C4-2B (cell line): ENCODE results near the gene PDE4C.

ENCODE experiments used
- H3K27ac ChIP-seq: fragments of 450-650 bp; 2 replicates; pipeline ENCODE4 v1.5.1; 2017
- CTCF ChIP-seq: fragments of 450-650 bp; conservative IDR thresholded peaks from 2 replicates; pipeline ENCODE4 v1.5.1; 2017; ENCODE audit warnings: mild to moderate bottlenecking
- ZFX ChIP-seq: fragments of 450-650 bp; IDR thresholded peaks from 2 replicates; pipeline ENCODE4 v1.6.1; 2017

PDE4C gene

GRCh38 chr19:18193388-18194180 is 32.7 kb downstream of the PDE4C start:
- TF ChIP-seq ZFX (no peak), CTCF (no peak)
- H3K27ac ChIP-seq, result peak overlapping the region; percentile 76

- TF ChIP-seq ZFX (no peak), CTCF (no peak)
- H3K27ac ChIP-seq, result peak within 1 kb of the TSS; percentile 88
These were observed 33.4 kb downstream of the PDE4C start, which contains the start of gene MPV17L2 for GRCh38 chr19:18192673-18193387. MPV17L2 (plus strand) TSS chr19:18193218; CDS start chr19:18193282, 64 bp downstream.

DNA sequence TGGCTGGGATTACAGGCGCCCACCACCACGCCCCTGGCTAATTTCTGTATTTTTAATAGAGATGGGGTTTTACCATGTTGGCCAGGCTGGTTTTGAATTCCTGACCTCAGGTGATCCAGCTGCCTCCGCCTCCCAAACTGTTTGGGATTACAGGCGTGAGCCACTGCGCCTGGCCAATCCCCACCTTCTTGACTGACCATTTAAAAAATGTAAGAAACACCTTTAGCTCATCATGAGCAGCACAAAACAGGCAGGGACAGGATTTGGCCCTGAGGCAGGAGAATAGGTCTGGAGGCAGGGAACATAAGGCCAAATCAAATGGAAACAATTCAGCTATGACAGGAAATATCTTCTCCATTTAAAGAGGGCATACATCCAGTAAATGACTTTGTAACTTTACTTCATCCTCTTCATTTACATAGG is 34.6 kb downstream of the PDE4C start:
- TF ChIP-seq CTCF (no peak), ZFX (no peak)
- H3K27ac ChIP-seq, result peak overlapping the region; percentile 88

DNA sequence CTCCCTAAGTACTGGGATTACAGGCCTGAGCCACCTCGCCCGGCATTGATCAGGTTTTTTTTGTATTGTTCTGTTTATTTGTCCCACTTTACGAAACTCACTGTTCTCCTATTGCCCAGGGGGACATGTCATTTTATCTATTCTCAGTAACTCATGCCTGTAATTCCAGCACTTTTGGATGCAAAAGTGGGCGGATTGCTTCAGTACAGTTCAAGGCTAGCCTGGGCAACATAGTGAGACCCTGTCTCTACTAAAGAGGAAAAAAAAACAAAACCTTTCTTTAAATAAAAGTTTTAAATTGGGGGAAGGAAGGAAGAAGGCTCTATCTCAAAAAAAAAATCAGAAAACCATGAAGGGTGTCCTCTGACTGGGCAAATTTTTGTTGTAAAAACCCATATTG is 36.0 kb downstream of the PDE4C start:
- peak overlapping the region; percentile 88; the same call in 1 of the 2 replicates for H3K27ac ChIP-seq
- no peak for TF ChIP-seq CTCF
- TF ChIP-seq ZFX, result no peak

DNA sequence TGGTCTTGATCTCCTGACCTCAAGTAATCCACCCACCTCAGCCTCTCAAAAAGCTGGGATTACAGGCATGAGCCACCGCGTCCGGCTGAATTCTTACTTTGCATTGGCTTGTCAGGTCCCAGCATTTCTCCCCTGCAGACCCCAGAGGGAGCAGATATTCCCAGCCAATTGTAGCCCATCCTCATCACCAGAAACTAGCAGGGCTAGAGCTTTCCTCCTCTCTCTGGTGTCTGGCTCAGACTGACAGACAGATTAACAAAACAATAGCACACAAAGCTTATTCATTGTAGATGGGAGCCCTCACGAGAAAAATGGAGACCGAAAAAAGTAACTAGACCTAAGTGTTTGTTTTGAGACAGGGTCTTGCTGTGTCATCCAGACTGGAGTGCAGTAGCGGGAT is 40.7 kb downstream of the PDE4C start:
- H3K27ac ChIP-seq, result no peak overlapping the region
- TF ChIP-seq ZFX (no peak), CTCF (no peak)

DNA sequence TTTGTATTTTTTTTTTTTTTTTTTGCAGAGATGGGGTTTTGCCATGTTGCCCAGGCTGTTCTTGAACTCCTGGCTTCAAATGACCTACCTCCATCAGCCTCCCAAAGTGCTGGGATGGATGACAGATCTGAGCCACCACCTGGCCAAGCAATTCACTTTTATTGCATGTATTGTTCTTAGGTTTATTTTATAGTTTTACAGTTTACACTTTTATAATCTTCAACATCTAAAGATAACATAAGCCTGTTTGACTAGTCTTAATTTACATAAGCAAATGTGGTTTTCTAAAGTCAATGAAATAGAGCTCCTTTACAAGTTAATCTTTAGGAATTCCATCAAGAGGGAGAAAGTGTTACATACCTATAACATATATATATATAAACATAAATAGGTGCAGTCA is 42.7 kb downstream of the PDE4C start:
- H3K27ac ChIP-seq, result peak overlapping the region; percentile 55
- TF ChIP-seq CTCF (no peak), ZFX (no peak)

GRCh38 chr19:18179957-18180356 is 46.3 kb downstream of the PDE4C start:
- no peak overlapping the region for H3K27ac ChIP-seq
- TF ChIP-seq CTCF (no peak), ZFX (no peak)
